Neural progenitor cell (in vitro differentiated cells): ENCODE measurements around the gene SLC17A2. TPM values are rescaled to one million over a fixed set of nuclear protein-coding genes. Genes with fewer than 3 reads are reported as not detected.

Source experiments
- DNase-seq: peaks from one replicate; pipeline ENCODE4 v3.0.0-alpha.2; 2016; ENCODE audit warnings: low spot score
- H2AFZ ChIP-seq: fragments of 200-600 bp; sonication (generic); replicated peaks from 2 replicates; pipeline ENCODE4 v1.6.1; 2016; ENCODE audit warnings: antibody characterized with exemption
- H3F3A ChIP-seq: fragments of 200-600 bp; sonication (generic); 2 replicates; pipeline ENCODE4 v1.6.1; 2016; ENCODE audit warnings: antibody characterized with exemption, low read depth
- H3K27ac ChIP-seq: fragments of 200-600 bp; sonication (generic); 2 replicates; pipeline ENCODE4 v1.5.1; 2016; ENCODE audit warnings: mild to moderate bottlenecking
- H3K27me3 ChIP-seq: fragments of 200-600 bp; sonication (generic); 2 replicates; pipeline ENCODE4 v1.6.1; 2016; ENCODE audit warnings: mild to moderate bottlenecking, moderate library complexity
- H3K36me3 ChIP-seq: fragments of 200-600 bp; sonication (generic); 2 replicates; pipeline ENCODE4 v1.5.1; 2016
- H3K4me1 ChIP-seq: fragments of 200-600 bp; sonication (generic); 2 replicates; pipeline ENCODE4 v1.6.1; 2016; ENCODE audit warnings: mixed run types
- H3K4me2 ChIP-seq: fragments of 200-600 bp; sonication (generic); 2 replicates; pipeline ENCODE4 v1.6.1; 2016
- H3K4me3 ChIP-seq: fragments of 200-600 bp; sonication (generic); 2 replicates; pipeline ENCODE4 v1.5.1; 2016
- H3K79me2 ChIP-seq: fragments of 200-600 bp; sonication (generic); 2 replicates; pipeline ENCODE4 v1.6.1; 2016; ENCODE audit warnings: low read depth
- H3K9ac ChIP-seq: fragments of 200-600 bp; sonication (generic); 2 replicates; pipeline ENCODE4 v1.6.1; 2016
- H3K9me3 ChIP-seq: fragments of 200-600 bp; sonication (generic); 2 replicates; pipeline ENCODE4 v1.5.1; 2016; ENCODE audit warnings: low read depth
- H4K20me1 ChIP-seq: fragments of 200-600 bp; sonication (generic); 2 replicates; pipeline ENCODE4 v1.6.1; 2016; ENCODE audit warnings: low read depth
- H3K27ac Mint-ChIP-seq: 3 replicates; pipeline ENCODE4 v1.8.0; 2021; ENCODE audit warnings: mixed read lengths
- H3K27me3 Mint-ChIP-seq: 2 replicates; pipeline ENCODE4 v1.8.0; 2022; ENCODE audit warnings: low read depth, mild to moderate bottlenecking, inconsistent platforms, moderate library complexity, mixed read lengths; ENCODE audit not compliant: insufficient read depth
- H3K36me3 Mint-ChIP-seq: 3 replicates; pipeline ENCODE4 v1.8.0; 2021; ENCODE audit warnings: mixed read lengths
- H3K4me1 Mint-ChIP-seq: 3 replicates; pipeline ENCODE4 v1.8.0; 2021; ENCODE audit warnings: mixed read lengths
- H3K4me3 Mint-ChIP-seq: 3 replicates; pipeline ENCODE4 v1.8.0; 2021; ENCODE audit warnings: mild to moderate bottlenecking, moderate library complexity, mixed read lengths
- H3K9me3 Mint-ChIP-seq: 3 replicates; pipeline ENCODE4 v1.8.0; 2020; ENCODE audit warnings: mixed read lengths
- CTCF ChIP-seq: fragments of 200-600 bp; sonication (generic); IDR thresholded peaks from 2 replicates; pipeline ENCODE4 v1.5.1; 2017; ENCODE audit warnings: antibody characterized with exemption, mild to moderate bottlenecking
- EZH2 ChIP-seq: fragments of 200-600 bp; sonication (generic); IDR thresholded peaks from 2 replicates; pipeline ENCODE4 v1.6.1; 2017; ENCODE audit warnings: antibody characterized with exemption, mild to moderate bottlenecking, moderate library complexity
- EZH2phosphoT487 ChIP-seq: fragments of 200-600 bp; sonication (generic); IDR thresholded peaks from 2 replicates; pipeline ENCODE4 v1.6.1; 2017; ENCODE audit warnings: antibody characterized with exemption
- total RNA-seq: library from RNA; depleted of rRNA; stranded (reverse); fragments of >200 nt; gene quantifications from 2 replicates; pipeline ENCODE4 v1.2.3, GENCODE V29; 2015; ENCODE audit warnings: low replicate concordance

Gene SLC17A2
- total RNA-seq, 1 donor from 2014 or later: not detected

DNA sequence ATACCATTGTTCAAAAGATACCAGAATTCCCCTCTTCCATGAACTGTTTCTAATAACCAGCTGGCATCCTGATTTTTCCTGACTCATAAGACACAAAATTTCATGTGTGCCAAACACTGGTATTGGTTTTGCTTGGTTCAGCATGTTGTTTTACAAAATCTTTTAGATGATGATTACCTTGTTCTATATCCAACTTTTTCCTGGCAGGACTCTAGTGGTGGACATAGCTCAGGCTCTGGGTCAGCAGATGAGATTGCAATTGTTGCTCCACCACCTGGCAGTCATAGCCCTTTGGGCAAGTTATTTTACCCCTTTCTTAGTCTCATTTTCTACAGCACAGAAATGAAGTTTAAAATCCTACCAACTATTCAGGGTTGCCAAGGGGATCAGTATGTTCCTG is 38.3 kb upstream of the SLC17A2 start:
- Histone ChIP-seq H3K9me3 (no peaks in the 10 kb centered on the region), H3F3A (no peaks in the 10 kb centered on the region), H3K27ac (no peak overlapping the region), H3K4me3 (no peak overlapping the region), H2AFZ (no peak overlapping the region), H3K9ac (no peak overlapping the region), H3K4me1 (peaks cover under 1% of the 10 kb centered on the region), H3K36me3 (no peaks in the 10 kb centered on the region), H4K20me1 (no peaks in the 10 kb centered on the region), H3K27me3 (no peaks in the 10 kb centered on the region), H3K4me2 (no peak overlapping the region), H3K79me2 (no peaks in the 10 kb centered on the region)
- Mint-ChIP-seq H3K4me3 (no peak overlapping the region), H3K4me1 (peaks cover 6% of the 10 kb centered on the region), H3K27ac (no peak overlapping the region), H3K36me3 (no peaks in the 10 kb centered on the region), H3K9me3 (no peaks in the 10 kb centered on the region), H3K27me3 (no peaks in the 10 kb centered on the region)
- no peak for DNase-seq
- TF ChIP-seq EZH2: no peak
- TF ChIP-seq CTCF: no peak
- no peak for TF ChIP-seq EZH2phosphoT487

DNA sequence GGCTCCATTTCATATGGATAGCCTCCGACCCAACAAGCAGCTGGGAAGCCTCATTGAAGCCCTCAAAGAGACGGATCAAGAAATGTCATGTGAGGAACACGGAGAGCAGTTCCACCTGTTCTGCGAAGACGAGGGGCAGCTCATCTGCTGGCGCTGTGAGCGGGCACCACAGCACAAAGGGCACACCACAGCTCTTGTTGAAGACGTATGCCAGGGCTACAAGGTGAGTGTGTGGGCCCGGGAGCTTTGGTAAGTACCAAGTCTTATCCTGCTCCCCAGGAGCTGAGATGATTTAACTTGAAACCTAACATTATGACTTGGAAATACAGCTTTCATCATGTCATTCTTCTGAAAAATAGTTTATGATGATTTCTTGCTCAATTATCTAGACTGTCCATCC is 36.2 kb upstream of the SLC17A2 start:
- H3K4me3 Mint-ChIP-seq: no peak overlapping the region
- TF ChIP-seq EZH2phosphoT487 (no peak), EZH2 (no peak), CTCF (no peak)
- peaks cover 4% of the 10 kb centered on the region for H3K4me1 ChIP-seq
- no peak overlapping the region for H3K27ac ChIP-seq
- H2AFZ ChIP-seq: no peak overlapping the region
- H3K9me3 Mint-ChIP-seq: peaks cover 6% of the 10 kb centered on the region
- peaks cover 11% of the 10 kb centered on the region for H3K4me1 Mint-ChIP-seq
- no peak for DNase-seq
- H3K36me3 Mint-ChIP-seq: no peaks in the 10 kb centered on the region
- no peak overlapping the region for H3K4me3 ChIP-seq
- H3K27me3 Mint-ChIP-seq: no peaks in the 10 kb centered on the region
- H3K27me3 ChIP-seq: no peaks in the 10 kb centered on the region
- H3F3A ChIP-seq: no peaks in the 10 kb centered on the region
- H3K27ac Mint-ChIP-seq: no peak overlapping the region
- no peaks in the 10 kb centered on the region for H4K20me1 ChIP-seq
- H3K79me2 ChIP-seq: no peaks in the 10 kb centered on the region
- no peak overlapping the region for H3K4me2 ChIP-seq
- no peaks in the 10 kb centered on the region for H3K36me3 ChIP-seq
- no peak overlapping the region for H3K9ac ChIP-seq
- H3K9me3 ChIP-seq: no peaks in the 10 kb centered on the region

GRCh38 chr6:25965058-25965457 is 34.6 kb upstream of the SLC17A2 start:
- Mint-ChIP-seq H3K36me3 (no peaks in the 10 kb centered on the region), H3K9me3 (peaks cover 15% of the 10 kb centered on the region), H3K4me3 (no peak overlapping the region), H3K4me1 (peaks cover 5% of the 10 kb centered on the region), H3K27ac (no peak overlapping the region), H3K27me3 (no peaks in the 10 kb centered on the region)
- H4K20me1 ChIP-seq: no peaks in the 10 kb centered on the region
- no peak overlapping the region for H3K4me3 ChIP-seq
- no peaks in the 10 kb centered on the region for H3K27me3 ChIP-seq
- no peaks in the 10 kb centered on the region for H3F3A ChIP-seq
- no peak for TF ChIP-seq EZH2phosphoT487
- no peak for TF ChIP-seq EZH2
- TF ChIP-seq CTCF: no peak
- H3K27ac ChIP-seq: no peak overlapping the region
- no peaks in the 10 kb centered on the region for H3K79me2 ChIP-seq
- no peaks in the 10 kb centered on the region for H3K36me3 ChIP-seq
- H2AFZ ChIP-seq: no peak overlapping the region
- H3K9me3 ChIP-seq: no peaks in the 10 kb centered on the region
- no peak for DNase-seq
- H3K4me1 ChIP-seq: peaks cover 4% of the 10 kb centered on the region
- H3K9ac ChIP-seq: no peak overlapping the region
- H3K4me2 ChIP-seq: no peak overlapping the region
